Measurements from ENCODE around the gene MMD2.

Gene MMD2

GRCh38 chr7:4957847-4958476, 1.0 kb downstream of the MMD2 start:
- FAIRE-seq: no peak

DNA sequence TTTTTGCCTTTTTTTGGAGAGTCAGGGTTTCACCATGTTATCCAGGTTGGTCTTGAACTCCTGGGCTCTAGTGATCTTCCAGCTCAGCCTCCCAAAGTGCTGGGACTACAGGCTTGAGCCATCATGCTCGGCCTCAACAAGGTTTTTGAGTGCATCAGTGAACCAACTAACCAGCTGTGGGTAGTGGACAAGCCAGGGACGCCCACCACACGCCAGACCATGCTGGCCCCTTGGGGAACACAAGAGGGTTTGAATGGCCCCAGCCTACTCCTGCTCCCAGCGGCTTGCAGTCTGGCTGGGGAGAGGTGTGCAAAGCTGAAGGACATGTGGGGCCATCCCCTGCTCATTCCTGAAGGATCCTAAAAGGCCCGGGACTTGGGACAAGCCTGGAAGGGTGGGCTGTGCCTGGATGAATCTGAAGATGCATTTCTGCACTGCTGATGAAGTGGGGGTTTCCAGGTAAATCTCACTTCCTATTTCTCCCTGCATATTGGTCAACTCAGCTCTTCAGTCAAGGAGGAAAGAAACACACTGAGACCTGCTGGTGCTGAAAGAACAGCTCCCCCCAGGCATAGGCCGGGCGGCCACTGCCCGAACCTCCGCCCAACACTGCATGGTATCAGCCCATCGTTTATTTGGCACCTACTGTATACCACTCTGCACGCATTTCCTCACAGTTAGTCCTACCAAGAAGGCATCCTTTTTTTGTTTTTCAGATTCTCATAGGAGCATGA, 6.9 kb downstream of the MMD2 start:
- FAIRE-seq: no peak

DNA sequence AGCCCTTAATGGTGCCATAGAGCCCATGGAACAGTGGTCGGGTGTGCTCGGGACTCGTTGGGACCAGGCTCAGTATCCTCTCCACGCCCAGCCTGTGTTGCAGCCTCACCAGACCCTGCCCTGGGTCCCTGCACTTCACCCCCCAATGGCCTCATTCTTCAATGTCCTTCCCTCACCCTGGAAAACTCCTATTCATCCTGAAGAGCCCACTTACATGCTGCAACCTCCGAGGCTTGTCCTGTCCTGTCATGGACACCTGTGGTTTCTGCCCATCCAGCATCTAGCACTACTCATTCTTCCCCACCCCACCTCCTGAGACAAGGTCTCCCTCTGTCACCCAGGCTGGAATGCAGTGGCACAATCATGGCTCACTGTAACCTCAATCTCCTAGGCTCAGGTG, 7.7 kb downstream of the MMD2 start:
- FAIRE-seq: no peak

DNA sequence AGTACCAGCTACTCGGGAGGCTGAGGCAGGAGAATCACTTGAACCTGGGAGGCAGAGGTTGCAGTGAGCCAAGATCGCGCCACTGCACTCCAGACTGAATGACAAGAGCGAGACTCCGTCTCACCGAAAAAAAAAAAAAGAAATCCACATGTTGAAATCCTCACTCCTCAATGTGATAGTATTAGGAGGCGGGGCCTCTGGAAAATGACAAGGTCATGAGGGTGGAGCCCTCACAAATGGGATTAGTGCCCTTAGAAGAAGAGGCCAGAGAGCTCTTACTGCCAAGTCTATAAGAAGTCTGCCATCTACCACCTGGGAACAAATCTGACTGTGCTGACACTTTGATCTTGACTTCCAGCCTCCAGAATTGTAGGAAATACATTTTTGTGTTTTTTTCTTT, 10.6 kb downstream of the MMD2 start:
- FAIRE-seq: no peak

- no peak for FAIRE-seq
These were observed 13.0 kb downstream of the MMD2 start for GRCh38 chr7:4945949-4946348.

DNA sequence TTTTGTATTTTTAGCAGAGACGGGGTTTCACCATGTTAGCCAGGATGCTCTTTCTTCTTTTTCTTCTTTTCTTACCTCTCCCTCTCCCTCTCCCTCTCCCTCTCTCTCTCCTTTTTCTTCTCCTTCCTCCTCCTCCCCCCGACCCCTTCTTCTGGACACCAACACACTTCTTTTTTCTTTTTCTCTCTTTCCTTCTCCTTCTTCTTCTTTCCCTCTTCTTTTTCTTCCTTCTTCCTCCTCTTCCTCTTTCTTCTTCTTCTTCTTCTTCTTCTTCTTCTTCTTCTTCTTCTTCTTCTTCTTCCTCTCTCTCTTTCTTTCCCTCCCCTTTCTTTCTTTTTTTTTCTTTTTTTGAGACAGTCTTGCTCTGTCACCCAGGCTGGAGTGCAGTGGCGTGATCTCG, 14.0 kb downstream of the MMD2 start:
- no peak for FAIRE-seq

GRCh38 chr7:4943297-4943696, 15.7 kb downstream of the MMD2 start:
- FAIRE-seq: no peak

DNA sequence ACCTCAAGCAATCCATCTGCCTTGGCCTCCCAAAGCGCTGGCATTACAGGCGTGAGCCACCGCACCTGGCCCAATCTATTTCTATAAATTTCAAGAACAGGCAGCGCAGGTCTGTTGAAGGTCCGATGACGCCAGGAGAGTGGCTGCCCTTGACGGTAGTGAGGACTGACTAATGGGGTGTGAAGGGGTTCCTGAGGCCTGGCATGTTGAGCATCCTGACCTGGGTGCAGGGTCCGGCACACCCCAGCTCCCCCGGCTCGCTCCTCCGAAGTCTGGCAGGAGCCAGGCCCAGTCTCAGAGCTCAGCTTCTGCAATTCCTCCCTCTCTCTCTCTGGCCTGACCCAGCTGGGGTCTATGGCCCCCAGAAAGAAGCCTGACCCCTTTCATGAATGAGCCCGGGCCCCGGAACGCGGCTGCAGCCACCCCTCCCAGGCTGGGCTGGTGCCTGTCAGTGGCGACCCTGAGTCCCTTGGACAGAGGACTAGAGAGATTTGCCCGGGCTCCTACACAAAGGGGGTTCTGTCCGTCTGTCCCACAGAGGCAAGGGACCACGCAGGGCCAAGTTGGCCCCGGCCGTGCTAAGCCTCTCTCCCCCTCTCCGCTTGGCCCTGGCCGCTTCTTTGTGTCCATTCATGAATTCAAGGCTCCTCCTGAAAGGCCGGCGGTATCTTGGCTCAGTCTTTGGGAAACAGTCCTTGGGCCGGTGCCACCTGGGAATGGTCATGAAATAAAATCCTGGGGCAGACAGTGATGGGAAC, 18.8 kb downstream of the MMD2 start:
- FAIRE-seq: no peak

GRCh38 chr7:4937411-4937810, 21.6 kb downstream of the MMD2 start:
- FAIRE-seq: no peak

DNA sequence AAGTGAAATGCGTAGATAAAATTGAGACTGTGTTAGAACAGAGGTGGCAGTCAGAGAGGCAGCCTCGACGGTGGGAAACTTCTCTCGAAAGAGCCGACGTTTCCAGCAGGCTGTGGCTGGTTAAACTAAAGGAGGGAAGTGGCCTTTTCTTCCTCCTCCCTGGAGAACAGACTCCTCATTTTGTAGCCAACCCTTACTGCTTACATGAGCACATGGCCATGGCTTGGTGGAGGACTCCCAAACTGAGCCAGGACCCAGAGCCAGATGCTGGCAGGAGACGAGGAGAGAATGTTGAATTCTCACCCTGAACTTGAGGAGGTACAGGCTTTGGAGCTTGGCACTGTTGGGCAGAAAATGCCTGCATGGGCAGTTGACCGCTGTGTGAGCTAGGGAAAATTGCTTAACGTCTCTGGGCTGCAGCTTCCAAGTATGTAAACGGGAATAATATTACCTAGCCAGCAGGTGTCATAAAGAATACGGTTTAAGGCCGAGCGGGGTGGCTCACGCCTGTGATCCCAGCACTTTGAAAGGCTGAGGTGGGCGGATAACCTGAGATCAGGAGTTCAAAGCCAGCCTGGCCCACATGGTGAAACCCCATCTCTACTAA, 24.5 kb downstream of the MMD2 start:
- no peak for FAIRE-seq

GRCh38 chr7:4931943-4932342, 27.0 kb downstream of the MMD2 start:
- no peak for FAIRE-seq

DNA sequence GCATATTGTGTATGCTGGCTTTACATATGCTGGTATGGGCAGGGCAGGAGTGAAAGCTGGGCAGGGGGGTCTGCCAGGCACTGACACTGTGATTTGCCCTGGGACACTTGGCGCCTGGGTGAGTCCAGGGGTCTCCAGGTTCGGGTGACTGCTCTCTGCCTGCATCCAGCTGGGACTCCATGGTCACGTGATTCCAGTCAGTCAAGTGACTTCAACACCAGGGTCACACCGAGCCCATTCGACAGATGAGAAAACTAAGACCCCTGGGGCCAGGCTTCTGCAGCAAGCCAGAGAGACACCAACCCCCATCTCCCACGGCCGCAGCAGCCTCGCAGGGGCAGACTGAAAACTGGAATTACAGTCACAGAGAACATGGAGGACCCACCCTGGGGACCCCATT, 30.0 kb downstream of the MMD2 start:
- no peak for FAIRE-seq

DNA sequence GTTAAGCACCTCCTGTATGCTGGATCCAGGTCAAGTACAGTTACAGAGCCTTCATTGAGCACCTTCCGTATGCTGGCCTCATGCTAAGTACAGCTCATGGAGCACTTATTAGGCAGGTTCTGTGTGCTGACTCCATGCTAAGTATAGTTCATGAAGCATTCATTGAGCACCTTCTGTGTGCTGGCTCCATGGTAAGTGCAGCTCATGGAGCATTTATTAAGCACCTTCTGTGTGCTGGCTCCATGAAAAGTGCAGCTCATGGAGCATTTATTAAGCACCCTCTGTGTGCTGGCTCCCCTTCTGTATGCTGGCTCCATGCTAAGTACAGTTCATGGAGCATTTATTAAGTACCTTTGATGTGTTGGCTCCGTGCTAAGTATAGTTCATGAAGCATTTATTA, 30.5 kb downstream of the MMD2 start:
- FAIRE-seq: no peak

- FAIRE-seq: no peak
These were observed 38.8 kb downstream of the MMD2 start for GRCh38 chr7:4919969-4920766.

- no peak for FAIRE-seq
These were observed 42.9 kb downstream of the MMD2 start for GRCh38 chr7:4916113-4916512.

- FAIRE-seq: no peak
These were observed 47.7 kb downstream of the MMD2 start for GRCh38 chr7:4911111-4911828.

DNA sequence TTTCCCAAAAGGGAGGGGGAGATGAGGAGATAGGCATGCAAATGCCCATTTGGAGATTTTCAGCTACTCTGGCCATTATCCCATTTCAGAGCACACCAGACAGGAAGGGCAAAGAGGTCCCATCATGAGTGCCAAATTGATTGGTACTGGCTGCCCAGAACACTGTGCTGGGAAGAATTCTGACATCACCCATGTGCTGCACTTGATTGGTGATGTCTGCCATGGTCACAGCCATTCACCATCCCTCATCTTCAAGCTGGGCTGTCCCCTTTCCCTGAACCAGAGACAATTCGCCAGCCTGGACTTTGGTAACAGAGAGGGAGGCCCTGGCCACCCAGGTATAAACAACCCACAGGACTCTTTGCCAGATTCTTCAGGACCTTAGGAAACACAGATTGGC, 52.3 kb downstream of the MMD2 start:
- no peak for FAIRE-seq

GRCh38 chr7:4905171-4905570, 53.8 kb downstream of the MMD2 start:
- FAIRE-seq: no peak

- FAIRE-seq: no peak
These were observed 54.6 kb downstream of the MMD2 start for GRCh38 chr7:4904346-4904745.

DNA sequence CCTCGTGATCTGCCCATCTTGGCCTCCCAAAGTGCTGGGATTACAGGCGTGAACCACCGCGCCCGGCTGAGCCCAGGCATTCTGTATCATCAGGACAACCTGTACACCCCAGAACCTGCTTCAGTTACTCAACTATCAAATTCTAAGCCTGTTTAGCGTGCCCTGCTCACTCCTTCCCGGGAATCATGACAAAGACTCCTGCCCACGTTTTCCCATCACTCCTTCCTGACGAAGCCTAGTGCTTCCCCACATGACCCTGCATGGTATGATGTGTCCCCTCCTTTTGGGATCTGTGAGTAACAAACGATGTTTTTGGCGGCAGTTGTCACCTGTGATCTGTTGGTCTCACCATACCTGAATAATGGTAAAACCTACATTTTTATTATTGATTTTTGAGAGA, 63.2 kb downstream of the MMD2 start:
- no peak for FAIRE-seq

DNA sequence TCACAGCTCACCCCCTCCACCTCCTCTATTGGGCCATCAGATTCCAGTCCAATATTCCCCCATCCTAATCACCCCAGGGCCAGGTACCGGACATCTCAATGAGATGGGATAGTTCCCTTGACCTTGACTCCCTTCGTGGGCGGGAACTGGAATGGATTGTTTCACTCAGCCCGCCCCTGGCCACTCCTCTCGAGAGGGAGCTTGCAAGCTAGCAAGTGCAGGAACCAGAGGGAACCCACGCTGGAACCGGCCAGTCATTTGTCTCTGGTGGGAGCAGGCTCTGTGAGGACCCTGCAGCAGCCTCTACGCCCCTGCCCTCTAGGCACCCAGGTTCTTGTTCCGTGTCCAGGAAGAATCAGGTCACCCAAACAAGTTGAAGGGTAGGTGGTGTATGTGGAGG, 64.5 kb downstream of the MMD2 start:
- FAIRE-seq: no peak

- no peak for FAIRE-seq
These were observed 65.0 kb downstream of the MMD2 start for GRCh38 chr7:4893929-4894475.
